Central memory CD8-positive, alpha-beta T cell (primary cell): ENCODE measurements around the gene ABCC10.
"Not testable (repeated sequence)": the region's sequence is repeated elsewhere in the genome, so short reads cannot be mapped to it uniquely, and the experiment has no call there.

Experiments
- ATAC-seq: fragments of 150-1000 bp; cut with Tn5 transposase; replicated peaks from 2 replicates; pipeline ENCODE4 v1.10.0; 2022; ENCODE audit warnings: mild to moderate bottlenecking, moderate FRiP score, moderate number of reproducible peaks; ENCODE audit not compliant: poor library complexity, severe bottlenecking; ENCODE audit errors: extremely low read depth
- DNase-seq, 2 donors: peaks; one replicate each; pipeline ENCODE4 v3.0.0; 2021; ENCODE audit warnings: low spot score in 2 of 2
- H3K27ac Mint-ChIP-seq: one replicate; pipeline ENCODE4 v1.8.0; 2022; ENCODE audit warnings: low read depth, mild to moderate bottlenecking, moderate library complexity, mixed read lengths
- H3K27me3 Mint-ChIP-seq: one replicate; pipeline ENCODE4 v1.8.0; 2022; ENCODE audit warnings: mixed read lengths
- H3K36me3 Mint-ChIP-seq: one replicate; pipeline ENCODE4 v1.8.0; 2022; ENCODE audit warnings: mild to moderate bottlenecking, moderate library complexity, mixed read lengths; ENCODE audit not compliant: insufficient read depth
- H3K4me1 Mint-ChIP-seq: one replicate; pipeline ENCODE4 v1.8.0; 2022; ENCODE audit warnings: mixed read lengths
- H3K4me3 Mint-ChIP-seq: one replicate; pipeline ENCODE4 v1.8.0; 2022; ENCODE audit warnings: mild to moderate bottlenecking, moderate library complexity, mixed read lengths
- H3K9me3 Mint-ChIP-seq: one replicate; pipeline ENCODE4 v1.8.0; 2022; ENCODE audit warnings: mixed read lengths

ABCC10 gene

DNA sequence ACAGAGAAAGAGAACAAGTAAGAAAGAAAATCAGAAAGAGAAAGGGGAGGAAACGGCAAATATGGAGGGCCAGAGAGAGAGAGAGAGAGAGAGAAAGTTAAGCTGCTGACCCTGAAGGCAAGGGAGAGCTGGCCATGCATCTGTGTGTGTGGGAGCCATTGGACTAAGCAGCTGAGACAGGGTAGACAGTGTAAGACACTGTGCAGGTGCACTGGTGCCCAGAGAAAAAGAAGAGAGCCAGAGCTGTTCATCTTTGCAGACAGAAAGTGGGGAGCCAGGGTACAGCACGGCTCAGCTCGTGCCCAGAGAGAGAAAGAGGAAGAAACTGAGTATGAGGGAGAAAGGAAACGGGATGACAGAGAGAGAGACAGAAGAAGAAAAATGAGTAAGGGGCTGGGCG lies 33.7 kb upstream of the ABCC10 start:
- Mint-ChIP-seq H3K27ac (no peak overlapping the region), H3K27me3 (no peaks in the 10 kb centered on the region), H3K36me3 (peaks cover 4% of the 10 kb centered on the region), H3K9me3 (no peaks in the 10 kb centered on the region), H3K4me1 (peaks cover 38% of the 10 kb centered on the region), H3K4me3 (no peak overlapping the region)
- DNase-seq (no peak), ATAC-seq (no peak)

- H3K4me3 Mint-ChIP-seq: no peak overlapping the region
- ATAC-seq: no peak
- H3K4me1 Mint-ChIP-seq: peaks cover 36% of the 10 kb centered on the region
- H3K9me3 Mint-ChIP-seq: no peaks in the 10 kb centered on the region
- peaks cover 4% of the 10 kb centered on the region for H3K36me3 Mint-ChIP-seq
- DNase-seq: no peak
- no peaks in the 10 kb centered on the region for H3K27me3 Mint-ChIP-seq
- H3K27ac Mint-ChIP-seq: no peak overlapping the region
Measured at GRCh38 chr6:43394982-43395381, 32.4 kb upstream of the ABCC10 start.

DNA sequence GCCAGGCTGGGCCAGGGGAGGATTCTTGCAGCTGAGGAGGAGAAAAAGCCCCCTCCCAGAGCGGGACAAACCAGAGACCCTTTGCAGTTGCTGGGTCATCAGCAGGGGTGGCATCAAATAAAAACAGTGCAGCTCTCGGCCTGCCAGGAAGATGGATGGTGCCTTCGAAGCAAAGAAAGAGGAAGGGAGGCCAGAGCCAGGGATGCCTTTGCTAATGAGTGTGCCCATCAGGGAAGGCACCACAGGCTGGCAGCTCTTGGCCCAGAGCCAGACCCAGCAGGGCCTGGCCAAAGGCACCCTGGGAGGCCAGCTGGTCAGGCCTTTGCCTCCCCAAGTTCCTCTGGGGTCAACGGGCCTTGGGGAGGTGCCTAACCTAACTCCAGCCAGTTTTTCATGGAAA lies 31.6 kb upstream of the ABCC10 start:
- H3K4me3 Mint-ChIP-seq: no peak overlapping the region
- H3K36me3 Mint-ChIP-seq: peaks cover 4% of the 10 kb centered on the region
- H3K27ac Mint-ChIP-seq: no peak overlapping the region
- no peak for DNase-seq
- H3K9me3 Mint-ChIP-seq: no peaks in the 10 kb centered on the region
- H3K27me3 Mint-ChIP-seq: no peaks in the 10 kb centered on the region
- no peak for ATAC-seq
- H3K4me1 Mint-ChIP-seq: peaks cover 28% of the 10 kb centered on the region

DNA sequence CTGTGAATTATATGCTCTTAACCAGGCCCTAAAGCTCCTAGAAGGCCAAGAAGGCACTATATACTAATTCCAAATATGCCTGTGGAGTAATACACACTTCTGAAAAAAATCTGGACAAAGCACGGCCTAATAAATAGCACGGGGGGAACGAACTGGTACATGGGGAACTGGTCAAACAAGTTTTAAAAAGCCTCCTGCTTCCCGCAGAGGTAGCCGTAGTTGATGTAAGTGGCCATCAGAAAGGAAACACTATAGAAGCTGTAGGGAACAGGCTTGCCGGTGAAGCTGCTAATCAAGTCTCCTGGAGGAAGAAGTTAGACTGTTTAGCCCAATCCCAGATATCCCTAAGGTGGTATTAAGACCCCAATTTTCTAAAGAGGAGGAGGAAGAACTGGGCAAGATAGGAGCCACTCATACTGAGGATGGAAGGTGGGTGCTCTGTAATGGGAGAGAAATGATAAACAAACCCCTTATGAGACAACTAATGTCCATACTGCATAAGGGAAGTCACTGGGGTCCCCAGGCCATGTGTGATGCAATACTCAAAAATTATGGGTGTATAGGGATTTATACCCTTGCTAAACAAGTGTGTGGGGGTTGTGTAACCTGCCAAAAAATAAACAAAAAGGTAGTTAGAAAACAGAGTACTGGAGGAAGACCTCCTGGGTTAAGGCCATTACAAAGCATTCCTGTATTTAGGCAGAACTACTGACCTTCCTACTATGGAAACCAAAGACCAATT lies 30.8 kb upstream of the ABCC10 start:
- Mint-ChIP-seq H3K4me1 (peaks cover 20% of the 10 kb centered on the region), H3K36me3 (peaks cover under 1% of the 10 kb centered on the region), H3K4me3 (no peak overlapping the region), H3K27me3 (no peaks in the 10 kb centered on the region), H3K27ac (no peak overlapping the region), H3K9me3 (no peaks in the 10 kb centered on the region)
- ATAC-seq (no peak), DNase-seq (no peak)

- Mint-ChIP-seq H3K27me3 (peaks cover 18% of the 10 kb centered on the region), H3K36me3 (no peaks in the 10 kb centered on the region), H3K9me3 (no peaks in the 10 kb centered on the region), H3K4me3 (no peak overlapping the region), H3K4me1 (no peaks in the 10 kb centered on the region), H3K27ac (no peak overlapping the region)
- DNase-seq (no peak), ATAC-seq (no peak)
Measured at GRCh38 chr6:43399932-43400487, 27.3 kb upstream of the ABCC10 start.

- Mint-ChIP-seq H3K9me3 (no peaks in the 10 kb centered on the region), H3K4me3 (no peak overlapping the region), H3K27me3 (peaks cover 35% of the 10 kb centered on the region), H3K27ac (no peak overlapping the region), H3K36me3 (no peaks in the 10 kb centered on the region), H3K4me1 (no peaks in the 10 kb centered on the region)
- ATAC-seq (no peak), DNase-seq (no peak)
Measured at GRCh38 chr6:43401730-43402129, 25.6 kb upstream of the ABCC10 start.

DNA sequence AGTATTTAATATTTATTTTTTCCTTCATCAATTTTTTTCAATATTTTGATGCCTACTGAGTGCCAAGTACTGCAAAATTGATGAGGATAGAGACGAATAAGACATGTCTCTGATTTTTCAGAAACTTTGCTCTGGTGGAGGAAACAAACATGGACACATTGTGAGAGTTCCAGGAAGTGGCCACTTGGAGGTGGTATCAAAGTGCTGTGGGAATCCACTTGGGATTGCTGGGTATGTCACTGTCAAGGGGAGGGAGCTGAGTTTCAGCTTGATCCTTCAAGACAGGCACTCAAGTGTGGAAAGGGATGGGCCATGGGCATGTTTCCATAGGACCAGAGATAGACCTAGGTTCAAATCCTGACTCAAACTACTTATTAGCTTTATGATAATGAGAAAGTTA lies 24.5 kb upstream of the ABCC10 start:
- peaks cover 46% of the 10 kb centered on the region for H3K27me3 Mint-ChIP-seq
- no peak overlapping the region for H3K4me3 Mint-ChIP-seq
- H3K36me3 Mint-ChIP-seq: peaks cover 2% of the 10 kb centered on the region
- H3K27ac Mint-ChIP-seq: no peak overlapping the region
- H3K4me1 Mint-ChIP-seq: no peaks in the 10 kb centered on the region
- ATAC-seq (no peak), DNase-seq (no peak)
- no peaks in the 10 kb centered on the region for H3K9me3 Mint-ChIP-seq

DNA sequence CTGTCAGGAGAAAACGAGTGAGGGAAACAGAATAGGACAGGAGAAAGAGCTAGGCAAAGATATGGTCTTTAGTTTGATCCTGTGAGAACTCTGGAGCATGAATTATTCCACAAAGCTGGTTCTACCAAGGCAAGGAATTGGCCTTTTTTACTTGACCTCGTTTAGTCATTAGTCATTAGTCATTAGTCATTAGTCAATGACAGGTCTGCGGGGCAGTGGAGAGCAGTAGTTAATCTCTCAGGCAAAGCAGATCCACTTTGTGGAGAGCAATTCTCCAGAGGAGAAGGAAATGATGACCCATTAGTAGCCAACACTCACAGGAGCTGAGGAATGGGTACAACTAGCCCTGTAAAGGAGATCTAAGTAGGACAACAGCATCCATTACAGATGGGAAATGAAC lies 22.0 kb upstream of the ABCC10 start:
- H3K27ac Mint-ChIP-seq: no peak overlapping the region
- H3K4me3 Mint-ChIP-seq: no peak overlapping the region
- DNase-seq (no peak), ATAC-seq (no peak)
- peaks cover 2% of the 10 kb centered on the region for H3K36me3 Mint-ChIP-seq
- H3K27me3 Mint-ChIP-seq: peaks cover 52% of the 10 kb centered on the region
- no peaks in the 10 kb centered on the region for H3K9me3 Mint-ChIP-seq
- no peaks in the 10 kb centered on the region for H3K4me1 Mint-ChIP-seq

DNA sequence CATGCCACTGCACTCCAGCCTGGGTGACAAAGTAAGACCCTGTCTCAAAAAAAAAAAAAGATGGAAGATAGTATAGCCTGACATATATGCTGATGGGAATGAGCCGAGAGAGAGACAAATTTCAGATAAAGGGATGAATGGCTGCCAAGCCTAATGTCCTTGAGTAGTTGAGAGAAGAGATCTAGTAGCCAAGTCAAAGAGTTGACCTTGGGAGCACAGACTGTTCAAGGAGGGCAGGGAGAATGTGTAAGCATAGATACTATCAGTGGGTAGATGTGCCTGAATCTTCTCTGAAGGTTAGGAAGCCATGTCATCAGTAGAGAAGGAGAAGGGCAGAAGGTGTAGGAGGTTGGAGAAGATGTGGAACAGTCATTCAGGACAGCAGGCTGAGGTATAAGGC lies 20.0 kb upstream of the ABCC10 start:
- Mint-ChIP-seq H3K9me3 (no peaks in the 10 kb centered on the region), H3K27ac (no peak overlapping the region), H3K4me1 (no peaks in the 10 kb centered on the region), H3K27me3 (peaks cover 52% of the 10 kb centered on the region), H3K4me3 (no peak overlapping the region), H3K36me3 (peaks cover 2% of the 10 kb centered on the region)
- ATAC-seq (no peak), DNase-seq (no peak)

- no peak overlapping the region for H3K4me3 Mint-ChIP-seq
- DNase-seq: no peak
- no peak for ATAC-seq
Measured at GRCh38 chr6:43408259-43408658, 19.1 kb upstream of the ABCC10 start.

GRCh38 chr6:43410776-43411175 lies 16.6 kb upstream of the ABCC10 start:
- ATAC-seq, H3K36me3 Mint-ChIP-seq, H3K9me3 Mint-ChIP-seq, H3K4me1 Mint-ChIP-seq, H3K27ac Mint-ChIP-seq, DNase-seq, H3K4me3 Mint-ChIP-seq: not testable (repeated sequence)
- peaks cover 26% of the 10 kb centered on the region for H3K27me3 Mint-ChIP-seq

More at GRCh38 chr6:43408259-43408658, 19.1 kb upstream of the ABCC10 start:
- Mint-ChIP-seq H3K4me1 (no peaks in the 10 kb centered on the region), H3K36me3 (peaks cover 2% of the 10 kb centered on the region), H3K27me3 (peaks cover 51% of the 10 kb centered on the region), H3K27ac (no peak overlapping the region), H3K9me3 (no peaks in the 10 kb centered on the region)

- Mint-ChIP-seq H3K4me3 (no peak overlapping the region), H3K27ac (no peak overlapping the region), H3K36me3 (peaks cover 2% of the 10 kb centered on the region), H3K4me1 (no peaks in the 10 kb centered on the region), H3K27me3 (peaks cover 9% of the 10 kb centered on the region), H3K9me3 (no peaks in the 10 kb centered on the region)
- DNase-seq: no peak
- no peak for ATAC-seq
Measured at GRCh38 chr6:43412541-43412940, 14.8 kb upstream of the ABCC10 start.

DNA sequence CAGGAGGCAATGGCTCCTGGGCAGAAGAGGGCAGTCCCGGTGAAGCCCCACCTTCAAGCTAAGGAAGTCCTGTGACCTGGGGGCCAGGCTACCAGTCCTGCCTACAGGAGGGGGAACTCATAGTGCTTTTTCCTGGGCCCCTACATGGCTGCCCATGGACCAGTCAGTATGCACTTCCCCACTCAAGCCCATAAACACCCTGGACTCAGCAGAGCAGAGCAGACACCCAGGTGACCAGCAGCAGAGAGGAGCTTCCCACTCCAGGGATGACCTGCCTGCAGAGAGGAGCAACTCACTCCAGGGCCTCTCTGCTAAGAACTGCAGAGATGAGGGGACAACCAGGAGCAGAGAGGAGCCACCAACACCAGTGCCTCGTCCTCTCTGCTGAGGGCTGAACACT lies 14.3 kb upstream of the ABCC10 start:
- Mint-ChIP-seq H3K36me3 (peaks cover 2% of the 10 kb centered on the region), H3K9me3 (no peaks in the 10 kb centered on the region), H3K27me3 (peaks cover 5% of the 10 kb centered on the region), H3K4me1 (no peaks in the 10 kb centered on the region), H3K4me3 (no peak overlapping the region), H3K27ac (no peak overlapping the region)
- no peak for ATAC-seq
- no peak for DNase-seq
